OCI-LY1 (cell line): ENCODE results near the gene COG7.

Source experiments
- H2AFZ ChIP-seq: fragments of 200-600 bp; sonication (generic), shearing (Covaris generic); 2 replicates; pipeline ENCODE4 v1.6.0; 2014; ENCODE audit warnings: antibody characterized with exemption, mild to moderate bottlenecking, low read length
- H3F3A ChIP-seq: fragments of 200-600 bp; sonication (generic), shearing (Covaris generic); 2 replicates; pipeline ENCODE4 v1.6.0; 2014; ENCODE audit warnings: mild to moderate bottlenecking, antibody characterized with exemption, low read length, moderate library complexity; ENCODE audit not compliant: insufficient read depth
- H3K27ac ChIP-seq: fragments of 200-600 bp; sonication (generic); 2 replicates; pipeline ENCODE4 v1.5.1; 2014; ENCODE audit warnings: low read length, mixed run types, mild to moderate bottlenecking, low read depth; ENCODE audit not compliant: poor library complexity, severe bottlenecking
- H3K27me3 ChIP-seq: fragments of 200-600 bp; sonication (generic); 2 replicates; pipeline ENCODE4 v1.6.0; 2014; ENCODE audit warnings: antibody characterized with exemption, mild to moderate bottlenecking, low read length, moderate library complexity; ENCODE audit not compliant: insufficient read depth
- H3K36me3 ChIP-seq: fragments of 200-600 bp; sonication (generic); 2 replicates; pipeline ENCODE4 v1.6.1; 2014; ENCODE audit warnings: mild to moderate bottlenecking, antibody characterized with exemption, low read length, moderate library complexity, mixed read lengths; ENCODE audit not compliant: insufficient read depth
- H3K4me1 ChIP-seq: fragments of 200-600 bp; sonication (generic); 2 replicates; pipeline ENCODE4 v1.5.1; 2014; ENCODE audit warnings: mild to moderate bottlenecking, low read length, moderate library complexity; ENCODE audit not compliant: insufficient read depth, severe bottlenecking
- H3K4me2 ChIP-seq: fragments of 200-600 bp; sonication (generic), shearing (Covaris generic); 2 replicates; pipeline ENCODE4 v1.6.1; 2014; ENCODE audit warnings: low read length
- H3K4me3 ChIP-seq: fragments of 200-600 bp; sonication (generic); 2 replicates; pipeline ENCODE4 v1.5.1; 2014; ENCODE audit warnings: low read length, low read depth, mild to moderate bottlenecking, mixed read lengths; ENCODE audit not compliant: poor library complexity, severe bottlenecking
- H3K79me2 ChIP-seq: fragments of 200-600 bp; shearing (Covaris generic); 2 replicates; pipeline ENCODE4 v1.6.1; 2016; ENCODE audit warnings: mixed run types, low read length, mixed read lengths; ENCODE audit not compliant: insufficient read depth
- H3K9ac ChIP-seq: fragments of 200-600 bp; sonication (generic), shearing (Covaris generic); 2 replicates; pipeline ENCODE4 v1.6.1; 2014; ENCODE audit warnings: mild to moderate bottlenecking, low read length, mixed read lengths
- H3K9me2 ChIP-seq: fragments of 200-600 bp; sonication (generic), shearing (Covaris generic); 2 replicates; pipeline ENCODE4 v1.6.1; 2014; ENCODE audit warnings: low read depth, mild to moderate bottlenecking, low read length, mixed read lengths
- H3K9me3 ChIP-seq: fragments of 200-600 bp; shearing (Covaris generic); 2 replicates; pipeline ENCODE4 v1.6.1; 2014; ENCODE audit warnings: low read length, mixed read lengths
- H4K20me1 ChIP-seq: fragments of 200-600 bp; sonication (generic), shearing (Covaris generic); 2 replicates; pipeline ENCODE4 v1.6.0; 2016; ENCODE audit warnings: mild to moderate bottlenecking, low read length; ENCODE audit not compliant: insufficient read depth
- EZH2 ChIP-seq: fragments of 200-600 bp; sonication (generic), shearing (Covaris generic); IDR thresholded peaks from 2 replicates; pipeline ENCODE4 v1.8.0; 2017; ENCODE audit warnings: borderline replicate concordance, mixed run types, mild to moderate bottlenecking, antibody characterized with exemption, low read length, moderate library complexity, mixed read lengths
- TF ChIP-seq, protein P1 (sequence below): fragments of 200-600 bp; sonication (generic), shearing (Covaris generic); IDR thresholded peaks from 2 replicates; pipeline ENCODE4 v1.5.1; 2017; ENCODE audit warnings: mild to moderate bottlenecking, antibody characterized with exemption, low read length, moderate library complexity, mixed read lengths

The COG7 gene

DNA sequence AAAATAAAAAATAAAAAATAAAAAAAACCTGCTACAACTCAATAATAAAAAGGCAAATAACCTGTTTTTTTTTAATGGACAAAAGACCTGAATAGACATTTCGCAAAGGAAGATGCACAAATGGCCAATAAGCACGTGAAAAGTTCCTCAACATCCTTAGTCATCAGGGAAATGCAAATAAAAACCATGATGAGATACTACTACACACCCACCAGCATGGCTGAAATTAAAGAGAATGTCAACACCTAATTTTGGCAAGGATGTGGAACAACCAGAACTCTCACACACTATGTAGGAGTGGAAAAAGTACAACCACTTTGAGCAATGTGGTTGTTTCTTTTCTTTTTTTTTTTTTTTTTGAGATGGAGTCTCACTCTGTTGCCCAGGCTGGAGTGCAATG is 24.6 kb downstream of the COG7 start:
- Histone ChIP-seq H2AFZ (no peak overlapping the region), H3K36me3 (peaks cover 21% of the 10 kb centered on the region), H3K9me3 (no peaks in the 10 kb centered on the region), H4K20me1 (no peaks in the 10 kb centered on the region), H3K79me2 (no peaks in the 10 kb centered on the region), H3F3A (no peaks in the 10 kb centered on the region), H3K4me3 (no peak overlapping the region), H3K4me2 (no peak overlapping the region), H3K27ac (no peak overlapping the region), H3K9me2 (no peaks in the 10 kb centered on the region), H3K4me1 (no peaks in the 10 kb centered on the region), H3K27me3 (no peaks in the 10 kb centered on the region), H3K9ac (no peak overlapping the region)
- TF ChIP-seq, protein P1, sequence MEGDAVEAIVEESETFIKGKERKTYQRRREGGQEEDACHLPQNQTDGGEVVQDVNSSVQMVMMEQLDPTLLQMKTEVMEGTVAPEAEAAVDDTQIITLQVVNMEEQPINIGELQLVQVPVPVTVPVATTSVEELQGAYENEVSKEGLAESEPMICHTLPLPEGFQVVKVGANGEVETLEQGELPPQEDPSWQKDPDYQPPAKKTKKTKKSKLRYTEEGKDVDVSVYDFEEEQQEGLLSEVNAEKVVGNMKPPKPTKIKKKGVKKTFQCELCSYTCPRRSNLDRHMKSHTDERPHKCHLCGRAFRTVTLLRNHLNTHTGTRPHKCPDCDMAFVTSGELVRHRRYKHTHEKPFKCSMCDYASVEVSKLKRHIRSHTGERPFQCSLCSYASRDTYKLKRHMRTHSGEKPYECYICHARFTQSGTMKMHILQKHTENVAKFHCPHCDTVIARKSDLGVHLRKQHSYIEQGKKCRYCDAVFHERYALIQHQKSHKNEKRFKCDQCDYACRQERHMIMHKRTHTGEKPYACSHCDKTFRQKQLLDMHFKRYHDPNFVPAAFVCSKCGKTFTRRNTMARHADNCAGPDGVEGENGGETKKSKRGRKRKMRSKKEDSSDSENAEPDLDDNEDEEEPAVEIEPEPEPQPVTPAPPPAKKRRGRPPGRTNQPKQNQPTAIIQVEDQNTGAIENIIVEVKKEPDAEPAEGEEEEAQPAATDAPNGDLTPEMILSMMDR: no peak
- no peak for TF ChIP-seq EZH2

DNA sequence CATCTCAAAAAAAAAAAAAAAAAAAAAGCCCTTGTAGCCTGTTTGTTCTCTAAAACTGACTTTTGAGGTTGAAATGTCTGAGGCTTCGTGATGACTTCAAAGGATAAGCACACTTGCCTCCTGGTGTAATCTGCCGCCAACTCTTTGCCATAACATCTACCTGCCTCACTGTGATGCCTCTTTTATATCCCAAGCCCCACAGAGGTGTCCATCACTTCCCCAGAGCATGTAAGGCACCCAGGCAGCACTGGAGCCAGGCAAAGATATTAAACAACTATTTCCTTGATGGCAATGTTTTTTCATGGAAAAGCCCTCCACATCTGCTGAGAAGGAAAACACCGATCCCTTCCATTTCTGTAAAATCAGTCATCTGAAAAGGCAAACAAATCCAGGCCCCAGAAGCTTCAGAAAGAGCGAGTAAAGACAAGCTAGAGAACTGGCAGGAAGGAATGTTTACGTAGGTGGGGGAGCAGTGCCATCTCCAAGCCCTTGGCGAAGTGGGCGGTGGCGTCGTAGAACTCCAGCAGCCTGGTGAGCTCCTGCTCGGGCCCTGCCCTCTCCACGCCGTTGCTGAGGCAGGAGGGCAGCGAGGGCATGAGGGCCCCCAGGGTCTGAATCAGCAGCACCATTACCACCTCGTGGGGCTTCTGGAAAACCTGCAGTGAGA is 28.6 kb downstream of the COG7 start:
- Histone ChIP-seq H3K4me2 (no peak overlapping the region), H3K27ac (no peak overlapping the region), H3K36me3 (peaks cover 8% of the 10 kb centered on the region), H2AFZ (no peak overlapping the region), H3K4me1 (no peaks in the 10 kb centered on the region), H3F3A (no peaks in the 10 kb centered on the region), H3K9me2 (no peaks in the 10 kb centered on the region), H3K9ac (no peak overlapping the region), H3K79me2 (no peaks in the 10 kb centered on the region), H3K9me3 (no peaks in the 10 kb centered on the region), H3K4me3 (no peak overlapping the region), H4K20me1 (no peaks in the 10 kb centered on the region), H3K27me3 (no peaks in the 10 kb centered on the region)
- TF ChIP-seq EZH2: no peak

DNA sequence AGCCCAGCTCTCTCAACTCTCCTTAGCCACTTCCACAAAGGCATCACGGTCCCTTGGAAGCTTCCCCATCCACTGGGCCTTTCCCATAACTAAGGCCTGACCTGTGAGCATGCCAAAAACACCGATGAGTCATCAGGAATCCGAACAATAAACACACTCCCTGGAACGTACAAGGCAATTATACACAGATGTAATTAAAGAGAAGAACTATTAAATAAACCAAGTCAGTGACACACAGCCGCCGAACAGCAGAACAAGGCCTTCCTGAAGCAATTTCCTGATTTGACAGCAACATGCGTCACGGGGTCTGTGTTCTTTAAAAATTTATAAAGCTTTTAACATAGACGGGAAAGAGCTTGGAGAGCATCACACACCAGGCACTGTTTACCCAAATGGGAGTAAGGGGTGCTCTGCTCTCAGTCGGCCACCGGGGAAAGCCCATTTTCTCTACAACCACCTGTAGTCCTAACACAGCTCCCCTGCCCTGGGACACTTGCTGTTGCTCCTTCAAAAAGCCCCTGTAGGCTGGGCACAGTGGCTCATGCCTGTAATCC is 29.4 kb downstream of the COG7 start:
- no peak overlapping the region for H3K27ac ChIP-seq
- H3K79me2 ChIP-seq: no peaks in the 10 kb centered on the region
- H3K36me3 ChIP-seq: peaks cover 8% of the 10 kb centered on the region; the same call in 1 of the 2 replicates
- no peaks in the 10 kb centered on the region for H3F3A ChIP-seq
- no peak for TF ChIP-seq EZH2
- TF ChIP-seq, protein P1: no peak
- no peak overlapping the region for H3K9ac ChIP-seq
- no peaks in the 10 kb centered on the region for H3K9me2 ChIP-seq
- H3K4me1 ChIP-seq: no peaks in the 10 kb centered on the region
- H3K4me3 ChIP-seq: no peak overlapping the region
- H4K20me1 ChIP-seq: no peaks in the 10 kb centered on the region
- no peaks in the 10 kb centered on the region for H3K9me3 ChIP-seq
- no peak overlapping the region for H3K4me2 ChIP-seq
- H3K27me3 ChIP-seq: no peaks in the 10 kb centered on the region
- no peak overlapping the region for H2AFZ ChIP-seq

DNA sequence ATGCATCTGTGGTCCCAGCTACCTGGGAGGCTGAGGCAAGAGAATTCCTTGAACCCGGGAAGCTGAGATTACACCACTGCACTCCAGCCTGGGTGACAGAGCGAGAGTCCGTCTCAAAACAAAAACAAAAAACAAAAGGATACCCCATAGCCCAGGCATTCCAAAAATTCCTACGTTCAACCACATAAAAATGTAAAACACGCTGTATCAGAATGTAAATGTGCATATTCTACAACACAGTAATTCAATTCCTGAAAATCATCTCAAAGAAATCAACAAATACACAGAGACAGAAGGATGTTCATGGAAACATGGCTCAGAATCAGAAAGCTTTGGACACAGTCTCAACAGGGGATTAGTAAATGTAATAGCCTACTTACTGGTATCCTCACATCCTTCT is 33.0 kb downstream of the COG7 start:
- Histone ChIP-seq H3K9me2 (no peaks in the 10 kb centered on the region), H3K9me3 (no peaks in the 10 kb centered on the region), H3K27me3 (no peaks in the 10 kb centered on the region), H3K4me2 (no peak overlapping the region), H3K4me1 (no peaks in the 10 kb centered on the region), H3F3A (no peaks in the 10 kb centered on the region), H3K79me2 (no peaks in the 10 kb centered on the region), H3K4me3 (no peak overlapping the region), H3K9ac (no peak overlapping the region), H2AFZ (no peak overlapping the region), H3K36me3 (peaks cover 16% of the 10 kb centered on the region; the same call in 1 of the 2 replicates), H3K27ac (no peak overlapping the region), H4K20me1 (no peaks in the 10 kb centered on the region)
- TF ChIP-seq, protein P1: no peak
- no peak for TF ChIP-seq EZH2
